ENCODE data around the gene VPS13A. TPM values are rescaled to one million over a fixed set of nuclear protein-coding genes. Genes with fewer than 3 reads are reported as not detected.
"Not testable (repeated sequence)": the region's sequence is repeated elsewhere in the genome, so short reads cannot be mapped to it uniquely, and the experiment has no call there.

The VPS13A gene
- total RNA-seq, 1 experiment from 2014 or later: 52.8 TPM

DNA sequence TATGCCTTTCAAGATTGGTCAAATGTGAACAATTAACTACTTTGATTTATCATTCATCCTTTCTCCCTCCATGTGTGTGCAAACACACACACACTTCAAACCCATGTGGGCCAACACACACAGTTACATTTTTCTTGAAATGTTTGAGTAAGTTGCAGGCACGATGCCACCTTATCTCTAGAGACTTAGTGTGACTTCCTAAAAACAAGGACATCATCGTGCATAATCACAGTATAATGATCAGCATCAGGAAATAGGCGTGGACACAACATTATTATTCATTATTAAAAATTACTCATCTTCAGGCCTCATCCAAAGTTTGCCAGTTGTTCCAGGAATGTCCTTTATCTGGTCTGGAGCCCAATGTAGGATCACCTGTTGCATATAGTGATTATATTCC lies 261.3 kb downstream of the VPS13A start:
- Histone ChIP-seq H3K27me3 (ENCODE audit: insufficient read depth, low read length) (no peaks in the 10 kb centered on the region), H3K4me1 (ENCODE audit: control insufficient read depth in 1 of 2, insufficient read depth in 2 of 2, low read length in 2 of 2) (no peaks in the 10 kb centered on the region), H4K20me1 (ENCODE audit: insufficient read depth) (no peaks in the 10 kb centered on the region), H3K79me2 (ENCODE audit: insufficient read depth, low read length) (no peaks in the 10 kb centered on the region), H2AFZ (ENCODE audit: low read depth, low read length, poor library complexity, severe bottlenecking) (no peak overlapping the region), H3K36me3 (ENCODE audit: control insufficient read depth in 1 of 2, insufficient read depth in 2 of 2, low read length in 2 of 2) (no peaks in the 10 kb centered on the region), H3K4me2 (ENCODE audit: low read length) (no peak overlapping the region), H3K9ac (ENCODE audit: low read length) (no peak overlapping the region), H3K9me3 (ENCODE audit: control insufficient read depth in 1 of 2, insufficient read depth in 1 of 2, low read depth in 1 of 2, low read length in 2 of 2) (no peaks in the 10 kb centered on the region), H3K9me2 (ENCODE audit: insufficient read depth) (no peaks in the 10 kb centered on the region), H3K4me3 (replicated peaks in 1 of 2; ENCODE audit: low read depth in 1 of 2, low read length in 2 of 2) (no peak overlapping the region), H3K27ac (ENCODE audit: low read depth, low read length) (no peak overlapping the region)
- no TSS peak for BruUV-seq (replicated peaks)
- DNase-seq (ENCODE audit: low read depth, low spot score): no peak
- CTCF ChIA-PET: no interaction called here
- intact Hi-C loops (cut with micrococcal nuclease): loop anchor here (10.0 kb wide), 2 partner anchors 46 to 274 kb away; no protein-coding TSS in a partner anchor
- no peak for TF ChIP-seq YY1 (IDR thresholded peaks at IDR 0.05; ENCODE audit: extremely low read depth, insufficient replicate concordance, low read depth, low read length)
- TF ChIP-seq ZNF274 (IDR thresholded peaks at IDR 0.05; ENCODE audit: low read depth, low read length): no peak
- POLR2A ChIA-PET: no interaction called here
- no peak for ATAC-seq
- RAD21 ChIA-PET (ENCODE audit: low non-redundant PET in 1 of 2, low total read pairs in 2 of 2, uncharacterized antibody in 2 of 2, unreplicated experiment in 2 of 2): no interaction called here

DNA sequence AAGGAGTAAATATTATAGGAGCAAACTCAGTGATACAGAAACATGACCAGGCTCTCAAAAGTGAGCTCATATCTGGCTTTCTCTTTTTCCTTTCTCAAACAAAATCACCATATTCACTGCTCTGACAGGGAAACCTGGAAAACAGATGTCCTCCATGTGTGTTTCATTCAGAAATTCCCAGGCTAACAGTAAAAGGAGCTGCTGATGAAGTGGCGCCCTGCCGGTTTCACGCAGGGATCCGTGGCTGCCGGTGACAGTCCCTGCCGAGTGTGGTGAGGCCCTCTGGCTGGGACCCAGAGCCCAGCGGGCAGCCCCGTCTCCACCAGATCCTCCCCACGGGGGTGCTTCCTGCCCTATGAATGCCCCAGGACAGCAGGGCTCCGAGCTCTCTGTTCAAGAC lies 262.7 kb downstream of the VPS13A start:
- RAD21 ChIA-PET (ENCODE audit: low non-redundant PET in 1 of 2, low total read pairs in 2 of 2, uncharacterized antibody in 2 of 2, unreplicated experiment in 2 of 2): no interaction called here
- CTCF ChIA-PET: no interaction called here
- POLR2A ChIA-PET: no interaction called here
- H3K36me3 ChIP-seq (ENCODE audit: control insufficient read depth in 1 of 2, insufficient read depth in 2 of 2, low read length in 2 of 2): no peaks in the 10 kb centered on the region
- H4K20me1 ChIP-seq (ENCODE audit: insufficient read depth): no peaks in the 10 kb centered on the region
- no peak for ATAC-seq
- H3K4me2 ChIP-seq (ENCODE audit: low read length): no peak overlapping the region
- no peaks in the 10 kb centered on the region for H3K9me2 ChIP-seq (ENCODE audit: insufficient read depth)
- H3K4me3 ChIP-seq (replicated peaks in 1 of 2; ENCODE audit: low read depth in 1 of 2, low read length in 2 of 2): no peak overlapping the region
- intact Hi-C loops (cut with micrococcal nuclease): no loop called here
- no peaks in the 10 kb centered on the region for H3K4me1 ChIP-seq (ENCODE audit: control insufficient read depth in 1 of 2, insufficient read depth in 2 of 2, low read length in 2 of 2)
- no TSS peak for BruUV-seq (replicated peaks)
- no peaks in the 10 kb centered on the region for H3K9me3 ChIP-seq (ENCODE audit: control insufficient read depth in 1 of 2, insufficient read depth in 1 of 2, low read depth in 1 of 2, low read length in 2 of 2)
- no peak overlapping the region for H3K27ac ChIP-seq (ENCODE audit: low read depth, low read length)
- TF ChIP-seq, protein P1, sequence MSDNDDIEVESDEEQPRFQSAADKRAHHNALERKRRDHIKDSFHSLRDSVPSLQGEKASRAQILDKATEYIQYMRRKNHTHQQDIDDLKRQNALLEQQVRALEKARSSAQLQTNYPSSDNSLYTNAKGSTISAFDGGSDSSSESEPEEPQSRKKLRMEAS (IDR thresholded peaks at IDR 0.05): no peak
- TF ChIP-seq YY1 (IDR thresholded peaks at IDR 0.05; ENCODE audit: extremely low read depth, insufficient replicate concordance, low read depth, low read length) (no peak), ZFX (IDR thresholded peaks at IDR 0.05) (no peak), JUND (IDR thresholded peaks at IDR 0.05) (no peak), CBX3 (IDR thresholded peaks at IDR 0.05; ENCODE audit: low read depth) (no peak), SIN3A (IDR thresholded peaks at IDR 0.05; ENCODE audit: low read depth) (no peak), RAD21 (IDR thresholded peaks at IDR 0.05; ENCODE audit: low read depth) (no peak)
- TF ChIP-seq, protein P2, sequence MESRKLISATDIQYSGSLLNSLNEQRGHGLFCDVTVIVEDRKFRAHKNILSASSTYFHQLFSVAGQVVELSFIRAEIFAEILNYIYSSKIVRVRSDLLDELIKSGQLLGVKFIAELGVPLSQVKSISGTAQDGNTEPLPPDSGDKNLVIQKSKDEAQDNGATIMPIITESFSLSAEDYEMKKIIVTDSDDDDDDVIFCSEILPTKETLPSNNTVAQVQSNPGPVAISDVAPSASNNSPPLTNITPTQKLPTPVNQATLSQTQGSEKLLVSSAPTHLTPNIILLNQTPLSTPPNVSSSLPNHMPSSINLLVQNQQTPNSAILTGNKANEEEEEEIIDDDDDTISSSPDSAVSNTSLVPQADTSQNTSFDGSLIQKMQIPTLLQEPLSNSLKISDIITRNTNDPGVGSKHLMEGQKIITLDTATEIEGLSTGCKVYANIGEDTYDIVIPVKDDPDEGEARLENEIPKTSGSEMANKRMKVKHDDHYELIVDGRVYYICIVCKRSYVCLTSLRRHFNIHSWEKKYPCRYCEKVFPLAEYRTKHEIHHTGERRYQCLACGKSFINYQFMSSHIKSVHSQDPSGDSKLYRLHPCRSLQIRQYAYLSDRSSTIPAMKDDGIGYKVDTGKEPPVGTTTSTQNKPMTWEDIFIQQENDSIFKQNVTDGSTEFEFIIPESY (IDR thresholded peaks at IDR 0.05; ENCODE audit: extremely low read depth, insufficient replicate concordance, low read length): no peak
- H2AFZ ChIP-seq (ENCODE audit: low read depth, low read length, poor library complexity, severe bottlenecking): no peak overlapping the region
- no peak overlapping the region for H3K9ac ChIP-seq (ENCODE audit: low read length)
- H3K27me3 ChIP-seq (ENCODE audit: insufficient read depth, low read length): no peaks in the 10 kb centered on the region
- H3K79me2 ChIP-seq (ENCODE audit: insufficient read depth, low read length): no peaks in the 10 kb centered on the region
- DNase-seq (ENCODE audit: low read depth, low spot score): no peak

DNA sequence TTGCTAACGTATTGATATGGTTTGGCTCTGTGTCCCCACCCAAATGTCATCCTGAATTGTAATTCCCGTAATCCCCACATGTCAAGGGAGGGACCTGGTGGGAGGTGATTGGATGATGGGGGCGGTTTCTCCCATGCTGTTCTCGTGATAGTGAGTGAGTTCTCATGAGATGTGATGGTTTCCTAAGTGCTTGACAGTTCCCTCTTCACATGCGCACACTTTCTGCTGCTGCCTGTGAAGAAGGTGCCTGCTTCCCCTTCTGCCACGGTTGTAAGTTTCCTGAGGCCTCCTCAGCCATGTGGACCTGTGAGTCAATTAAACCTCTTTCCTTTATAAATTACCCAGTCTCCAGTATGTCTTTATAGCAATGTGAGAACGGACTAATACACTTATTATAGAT lies 263.8 kb downstream of the VPS13A start:
- BruUV-seq (replicated peaks); H3K9ac ChIP-seq (ENCODE audit: low read length): not testable (repeated sequence)

More for the DNA sequence above, 263.8 kb downstream of the VPS13A start:
- ATAC-seq; H3K4me3 ChIP-seq (replicated peaks in 1 of 2; ENCODE audit: low read depth in 1 of 2, low read length in 2 of 2); H3K36me3 ChIP-seq (ENCODE audit: control insufficient read depth in 1 of 2, insufficient read depth in 2 of 2, low read length in 2 of 2); POLR2A ChIA-PET; intact Hi-C loops (cut with micrococcal nuclease); H3K4me2 ChIP-seq (ENCODE audit: low read length); RAD21 ChIA-PET (ENCODE audit: low non-redundant PET in 1 of 2, low total read pairs in 2 of 2, uncharacterized antibody in 2 of 2, unreplicated experiment in 2 of 2); H3K9me2 ChIP-seq (ENCODE audit: insufficient read depth); H3K27me3 ChIP-seq (ENCODE audit: insufficient read depth, low read length); H3K79me2 ChIP-seq (ENCODE audit: insufficient read depth, low read length); H3K9me3 ChIP-seq (ENCODE audit: control insufficient read depth in 1 of 2, insufficient read depth in 1 of 2, low read depth in 1 of 2, low read length in 2 of 2); H3K4me1 ChIP-seq (ENCODE audit: control insufficient read depth in 1 of 2, insufficient read depth in 2 of 2, low read length in 2 of 2); H2AFZ ChIP-seq (ENCODE audit: low read depth, low read length, poor library complexity, severe bottlenecking); DNase-seq (ENCODE audit: low read depth, low spot score); H3K27ac ChIP-seq (ENCODE audit: low read depth, low read length); H4K20me1 ChIP-seq (ENCODE audit: insufficient read depth); CTCF ChIA-PET: not testable (repeated sequence)

All from HCT116 (cell line).